ENCODE measurements around the gene CCDC50.

GRCh38 chr3:191401775-191402357, 72.7 kb downstream of the CCDC50 start:
- TF ChIP-seq CTCF (IDR thresholded peaks at IDR 0.05; ENCODE audit: insufficient read depth, low read length): no peak
- TF ChIP-seq REST (IDR thresholded peaks at IDR 0.05; ENCODE audit: insufficient replicate concordance, low read depth): no peak
- TF ChIP-seq POLR2AphosphoS5 (IDR thresholded peaks at IDR 0.05; ENCODE audit: low read depth): no peak
- TF ChIP-seq GABPA (IDR thresholded peaks at IDR 0.05; ENCODE audit: low read depth): no peak
- no peak for TF ChIP-seq SPI1 (IDR thresholded peaks at IDR 0.05; ENCODE audit: borderline replicate concordance, low read depth)
